HepG2 (cell line): Measurements from ENCODE around the gene ZNF155.

Experiments used
- TF ChIP-seq, protein P1 (sequence below): sonication (generic); formaldehyde crosslinking; IDR thresholded peaks from 2 replicates; pipeline ENCODE4 v1.4.0; 2020; ENCODE audit warnings: missing genetic modification reagents
- TF ChIP-seq, protein P2 (sequence below): IDR thresholded peaks from 2 replicates; pipeline ENCODE4 v1.6.1; 2018; ENCODE audit warnings: missing genetic modification reagents, mild to moderate bottlenecking, missing compliant biosample characterization

DNA sequence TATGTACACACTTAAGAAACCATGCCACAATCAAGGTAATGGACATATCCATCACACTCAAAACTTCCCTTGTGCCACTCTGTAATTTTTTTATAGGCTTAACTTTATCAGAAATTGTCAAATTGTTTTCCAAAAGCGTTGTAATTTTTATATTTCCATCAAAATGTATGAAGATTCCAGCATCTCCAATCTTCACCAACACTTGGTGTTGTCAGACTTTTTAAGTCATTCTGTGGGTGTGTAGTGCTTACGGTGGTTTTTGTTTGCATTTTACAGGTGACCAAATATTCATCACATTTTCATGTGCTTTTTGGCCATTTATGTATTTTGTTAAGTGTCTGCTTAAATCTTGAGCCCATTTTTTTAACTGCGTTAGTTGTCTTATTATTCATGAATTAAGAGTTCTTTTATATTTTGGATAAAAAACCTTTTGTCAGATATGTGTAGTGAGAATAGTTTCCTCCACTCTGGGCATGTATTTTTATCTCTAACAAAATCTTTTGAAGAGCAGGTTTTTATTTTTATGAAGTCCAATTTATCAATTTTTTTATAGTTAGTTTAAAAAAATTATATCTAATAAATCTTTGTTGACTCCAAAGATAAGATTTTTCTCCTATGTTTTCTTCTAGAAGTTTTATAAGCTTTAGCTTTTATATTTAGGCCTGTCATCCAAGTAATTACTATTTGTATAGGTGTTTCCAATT is 44.3 kb upstream of the ZNF155 start:
- TF ChIP-seq, protein P1, sequence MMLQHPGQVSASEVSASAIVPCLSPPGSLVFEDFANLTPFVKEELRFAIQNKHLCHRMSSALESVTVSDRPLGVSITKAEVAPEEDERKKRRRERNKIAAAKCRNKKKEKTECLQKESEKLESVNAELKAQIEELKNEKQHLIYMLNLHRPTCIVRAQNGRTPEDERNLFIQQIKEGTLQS (CRISPR knock-in tag): no peak
- TF ChIP-seq, protein P2, sequence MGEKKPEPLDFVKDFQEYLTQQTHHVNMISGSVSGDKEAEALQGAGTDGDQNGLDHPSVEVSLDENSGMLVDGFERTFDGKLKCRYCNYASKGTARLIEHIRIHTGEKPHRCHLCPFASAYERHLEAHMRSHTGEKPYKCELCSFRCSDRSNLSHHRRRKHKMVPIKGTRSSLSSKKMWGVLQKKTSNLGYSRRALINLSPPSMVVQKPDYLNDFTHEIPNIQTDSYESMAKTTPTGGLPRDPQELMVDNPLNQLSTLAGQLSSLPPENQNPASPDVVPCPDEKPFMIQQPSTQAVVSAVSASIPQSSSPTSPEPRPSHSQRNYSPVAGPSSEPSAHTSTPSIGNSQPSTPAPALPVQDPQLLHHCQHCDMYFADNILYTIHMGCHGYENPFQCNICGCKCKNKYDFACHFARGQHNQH (CRISPR knock-in tag): no peak
